Right lobe of liver (tissue), 4 donors: Measurements from ENCODE around the gene ZNF547.

ENCODE experiments used
- POLR2A ChIP-seq: fragments of 450-650 bp; IDR thresholded peaks from one replicate; pipeline ENCODE4 v1.6.1; 2017; ENCODE audit warnings: antibody characterized with exemption, mild to moderate bottlenecking
- TF ChIP-seq, protein P1 (sequence below), 4 donors: fragments of 200-600 bp in 3 of 4; fragments of 450-650 bp in 1 of 4; IDR thresholded peaks; one replicate each; pipeline versions ENCODE4 v1.5.1 to v1.8.0; 2016 to 2022; ENCODE audit warnings: antibody characterized with exemption in 4 of 4, mild to moderate bottlenecking in 2 of 4
- donor health status: DM: no; HTN: no; CAD: no.
- donor health status: DM: no; HTN: no; CAD: no.
- donor health status: DM: no; HTN: yes; CAD: no.

DNA sequence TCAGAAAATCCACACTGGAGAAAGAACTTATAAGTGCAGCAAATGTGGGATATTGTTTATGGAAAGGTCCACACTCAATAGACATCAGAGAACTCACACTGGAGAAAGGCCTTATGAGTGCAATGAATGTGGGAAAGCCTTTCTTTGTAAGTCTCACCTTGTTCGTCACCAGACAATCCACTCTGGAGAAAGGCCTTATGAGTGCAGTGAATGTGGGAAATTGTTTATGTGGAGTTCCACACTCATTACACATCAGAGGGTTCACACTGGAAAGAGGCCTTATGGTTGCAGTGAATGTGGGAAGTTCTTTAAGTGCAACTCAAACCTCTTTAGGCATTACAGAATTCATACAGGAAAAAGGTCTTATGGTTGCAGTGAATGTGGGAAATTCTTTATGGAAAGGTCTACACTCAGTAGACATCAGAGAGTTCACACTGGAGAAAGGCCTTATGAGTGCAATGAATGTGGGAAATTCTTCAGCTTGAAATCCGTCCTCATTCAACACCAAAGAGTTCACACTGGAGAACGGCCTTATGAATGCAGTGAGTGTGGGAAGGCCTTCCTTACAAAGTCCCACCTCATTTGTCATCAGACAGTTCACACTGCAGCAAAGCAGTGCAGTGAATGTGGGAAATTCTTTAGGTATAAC is 14.3 kb downstream of the ZNF547 start:
- TF ChIP-seq, protein P1, sequence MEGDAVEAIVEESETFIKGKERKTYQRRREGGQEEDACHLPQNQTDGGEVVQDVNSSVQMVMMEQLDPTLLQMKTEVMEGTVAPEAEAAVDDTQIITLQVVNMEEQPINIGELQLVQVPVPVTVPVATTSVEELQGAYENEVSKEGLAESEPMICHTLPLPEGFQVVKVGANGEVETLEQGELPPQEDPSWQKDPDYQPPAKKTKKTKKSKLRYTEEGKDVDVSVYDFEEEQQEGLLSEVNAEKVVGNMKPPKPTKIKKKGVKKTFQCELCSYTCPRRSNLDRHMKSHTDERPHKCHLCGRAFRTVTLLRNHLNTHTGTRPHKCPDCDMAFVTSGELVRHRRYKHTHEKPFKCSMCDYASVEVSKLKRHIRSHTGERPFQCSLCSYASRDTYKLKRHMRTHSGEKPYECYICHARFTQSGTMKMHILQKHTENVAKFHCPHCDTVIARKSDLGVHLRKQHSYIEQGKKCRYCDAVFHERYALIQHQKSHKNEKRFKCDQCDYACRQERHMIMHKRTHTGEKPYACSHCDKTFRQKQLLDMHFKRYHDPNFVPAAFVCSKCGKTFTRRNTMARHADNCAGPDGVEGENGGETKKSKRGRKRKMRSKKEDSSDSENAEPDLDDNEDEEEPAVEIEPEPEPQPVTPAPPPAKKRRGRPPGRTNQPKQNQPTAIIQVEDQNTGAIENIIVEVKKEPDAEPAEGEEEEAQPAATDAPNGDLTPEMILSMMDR (IDR thresholded peaks at IDR 0.05), result no peak
- no peak for TF ChIP-seq POLR2A
